ENCODE data around the gene KCNQ2.

DNA sequence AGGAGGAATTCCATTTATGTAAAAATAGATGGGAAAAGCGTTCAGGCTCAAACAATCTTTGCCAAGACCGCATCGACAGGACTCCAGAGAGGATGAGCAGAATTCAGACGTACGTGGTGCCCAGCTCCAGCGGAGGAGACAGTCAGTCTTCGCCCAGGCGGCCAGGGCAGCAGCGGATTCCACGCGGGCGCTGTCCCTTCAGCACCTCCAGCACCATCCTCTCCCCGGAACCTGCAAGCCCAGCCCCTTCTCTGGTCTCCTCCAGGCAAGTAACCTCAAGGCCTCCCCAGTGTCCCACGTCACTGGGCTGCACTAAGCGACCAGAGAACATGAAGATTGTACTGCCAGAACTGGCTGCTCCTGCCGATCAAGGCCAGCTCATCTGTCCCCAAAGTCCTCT lies 2.8 kb upstream of the KCNQ2 start:
- TF ChIP-seq, protein P1, sequence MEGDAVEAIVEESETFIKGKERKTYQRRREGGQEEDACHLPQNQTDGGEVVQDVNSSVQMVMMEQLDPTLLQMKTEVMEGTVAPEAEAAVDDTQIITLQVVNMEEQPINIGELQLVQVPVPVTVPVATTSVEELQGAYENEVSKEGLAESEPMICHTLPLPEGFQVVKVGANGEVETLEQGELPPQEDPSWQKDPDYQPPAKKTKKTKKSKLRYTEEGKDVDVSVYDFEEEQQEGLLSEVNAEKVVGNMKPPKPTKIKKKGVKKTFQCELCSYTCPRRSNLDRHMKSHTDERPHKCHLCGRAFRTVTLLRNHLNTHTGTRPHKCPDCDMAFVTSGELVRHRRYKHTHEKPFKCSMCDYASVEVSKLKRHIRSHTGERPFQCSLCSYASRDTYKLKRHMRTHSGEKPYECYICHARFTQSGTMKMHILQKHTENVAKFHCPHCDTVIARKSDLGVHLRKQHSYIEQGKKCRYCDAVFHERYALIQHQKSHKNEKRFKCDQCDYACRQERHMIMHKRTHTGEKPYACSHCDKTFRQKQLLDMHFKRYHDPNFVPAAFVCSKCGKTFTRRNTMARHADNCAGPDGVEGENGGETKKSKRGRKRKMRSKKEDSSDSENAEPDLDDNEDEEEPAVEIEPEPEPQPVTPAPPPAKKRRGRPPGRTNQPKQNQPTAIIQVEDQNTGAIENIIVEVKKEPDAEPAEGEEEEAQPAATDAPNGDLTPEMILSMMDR (IDR thresholded peaks at IDR 0.05 in 8 of 11, conservative IDR thresholded peaks at IDR 0.05 in 3 of 11): no peak
- TF ChIP-seq POLR2A (IDR thresholded peaks at IDR 0.05): no peak
- TF ChIP-seq POLR2AphosphoS5 (IDR thresholded peaks at IDR 0.05): no peak

All from spleen (tissue), 7 donors.